Esophagus squamous epithelium (tissue), 4 donors: ENCODE data around the gene FNDC7.

Source experiments
- CTCF ChIP-seq, 6 experiments: fragments of 450-650 bp in 4 of 6; fragments of 200-600 bp in 2 of 6; sonication (generic) in 2 of 6; IDR thresholded peaks; one replicate each; pipeline ENCODE4 v1.5.1; 2016 to 2019; ENCODE audit warnings: antibody characterized with exemption in 6 of 6, mild to moderate bottlenecking in 4 of 6, moderate library complexity in 4 of 6
- POLR2A ChIP-seq, 4 donors: fragments of 450-650 bp; IDR thresholded peaks; one replicate each; pipeline ENCODE4 v1.6.1; 2017; ENCODE audit warnings: antibody characterized with exemption in 4 of 4, mild to moderate bottlenecking in 4 of 4, moderate library complexity in 3 of 4

- TF ChIP-seq CTCF (IDR thresholded peaks at IDR 0.05) (no peak), POLR2A (IDR thresholded peaks at IDR 0.05) (no peak)
These were observed 16.8 kb downstream of the FNDC7 start for GRCh38 chr1:108729481-108729880.
